Mucosa of stomach (tissue), 1 donor: ENCODE data around the gene ANKRD65.
"Not testable (repeated sequence)": the region's sequence is repeated elsewhere in the genome, so short reads cannot be mapped to it uniquely, and the experiment has no call there.

Experiments
- H3K27me3 ChIP-seq: one replicate; pipeline ENCODE4 v1.7.0; 2013; ENCODE audit warnings: mild to moderate bottlenecking, low read length; ENCODE audit not compliant: control insufficient read depth, insufficient read depth
- H3K36me3 ChIP-seq: one replicate; pipeline ENCODE4 v1.7.0; 2013; ENCODE audit warnings: low read length; ENCODE audit not compliant: control insufficient read depth, insufficient read depth
- H3K4me1 ChIP-seq: one replicate; pipeline ENCODE4 v1.7.0; 2013; ENCODE audit warnings: mild to moderate bottlenecking, low read length; ENCODE audit not compliant: control insufficient read depth, insufficient read depth
- H3K4me3 ChIP-seq: one replicate; pipeline ENCODE4 v1.7.0; 2013; ENCODE audit warnings: low read length
- H3K9ac ChIP-seq: one replicate; pipeline ENCODE4 v1.7.0; 2013; ENCODE audit warnings: mild to moderate bottlenecking, low read length, moderate library complexity
- H3K9me3 ChIP-seq: one replicate; pipeline ENCODE4 v1.7.0; 2013; ENCODE audit warnings: mild to moderate bottlenecking, low read length, moderate library complexity; ENCODE audit not compliant: control insufficient read depth
- donor health status: Pancreatic carcinoma.

The ANKRD65 gene

GRCh38 chr1:1454286-1455056 lies 33.4 kb upstream of the ANKRD65 start:
- H3K4me3 ChIP-seq, H3K27me3 ChIP-seq, H3K9me3 ChIP-seq, H3K9ac ChIP-seq, H3K4me1 ChIP-seq, H3K36me3 ChIP-seq: not testable (repeated sequence)

GRCh38 chr1:1452882-1453281 lies 31.8 kb upstream of the ANKRD65 start:
- Histone ChIP-seq H3K4me3 (no peak overlapping the region), H3K4me1 (no peaks in the 10 kb centered on the region), H3K27me3 (no peaks in the 10 kb centered on the region), H3K36me3 (no peaks in the 10 kb centered on the region), H3K9ac (no peak overlapping the region), H3K9me3 (no peaks in the 10 kb centered on the region)

GRCh38 chr1:1452365-1452739 lies 31.3 kb upstream of the ANKRD65 start:
- not testable (repeated sequence) for H3K27me3 ChIP-seq, H3K36me3 ChIP-seq, H3K9me3 ChIP-seq, H3K9ac ChIP-seq, H3K4me1 ChIP-seq, H3K4me3 ChIP-seq

GRCh38 chr1:1451696-1452364 lies 30.8 kb upstream of the ANKRD65 start:
- Histone ChIP-seq H3K4me3 (no peak overlapping the region), H3K27me3 (no peaks in the 10 kb centered on the region), H3K4me1 (no peaks in the 10 kb centered on the region), H3K36me3 (no peaks in the 10 kb centered on the region), H3K9me3 (no peaks in the 10 kb centered on the region), H3K9ac (no peak overlapping the region)

GRCh38 chr1:1450616-1451015 lies 29.5 kb upstream of the ANKRD65 start:
- H3K4me1 ChIP-seq, H3K36me3 ChIP-seq, H3K9ac ChIP-seq, H3K9me3 ChIP-seq, H3K4me3 ChIP-seq, H3K27me3 ChIP-seq: not testable (repeated sequence)

- H3K9me3 ChIP-seq = no peaks in the 10 kb centered on the region
- H3K36me3 ChIP-seq = no peaks in the 10 kb centered on the region
- H3K4me3 ChIP-seq = no peak within 1 kb of the TSS
- H3K4me1 ChIP-seq = no peaks in the 10 kb centered on the region
- no peak within 1 kb of the TSS for H3K9ac ChIP-seq
- no peaks in the 10 kb centered on the region for H3K27me3 ChIP-seq
Measured at GRCh38 chr1:1449099-1449739, 28.1 kb upstream of the ANKRD65 start, which contains the start of gene ATAD3C. Gene ATAD3C (plus strand): TSS chr1:1449689. CDS start chr1:1450684, 995 bp downstream.

- H3K9me3 ChIP-seq, H3K9ac ChIP-seq, H3K4me1 ChIP-seq, H3K27me3 ChIP-seq, H3K4me3 ChIP-seq, H3K36me3 ChIP-seq: not testable (repeated sequence)
Measured at GRCh38 chr1:1446631-1447030, 25.6 kb upstream of the ANKRD65 start.

- no peaks in the 10 kb centered on the region for H3K9me3 ChIP-seq
- no peaks in the 10 kb centered on the region for H3K27me3 ChIP-seq
- no peaks in the 10 kb centered on the region for H3K36me3 ChIP-seq
- H3K9ac ChIP-seq = no peak overlapping the region
- no peak overlapping the region for H3K4me3 ChIP-seq
- H3K4me1 ChIP-seq = peaks cover 29% of the 10 kb centered on the region
Measured at GRCh38 chr1:1442069-1442770, 21.1 kb upstream of the ANKRD65 start.

GRCh38 chr1:1441002-1441888 lies 20.2 kb upstream of the ANKRD65 start:
- H3K4me1 ChIP-seq = peaks cover 38% of the 10 kb centered on the region
- H3K9ac ChIP-seq = peak overlapping the region; percentile 47
- no peak overlapping the region for H3K4me3 ChIP-seq

GRCh38 chr1:1440262-1441001 lies 19.4 kb upstream of the ANKRD65 start:
- Histone ChIP-seq H3K4me1 (peaks cover 43% of the 10 kb centered on the region), H3K9ac (peak overlapping the region; percentile 47), H3K9me3 (no peaks in the 10 kb centered on the region), H3K27me3 (no peaks in the 10 kb centered on the region), H3K4me3 (no peak overlapping the region), H3K36me3 (no peaks in the 10 kb centered on the region)

More at GRCh38 chr1:1441002-1441888, 20.2 kb upstream of the ANKRD65 start:
- H3K9me3 ChIP-seq = no peaks in the 10 kb centered on the region
- no peaks in the 10 kb centered on the region for H3K36me3 ChIP-seq
- no peaks in the 10 kb centered on the region for H3K27me3 ChIP-seq
